AG09309 (cell line): Measurements from ENCODE around the gene CDPF1.

ENCODE experiments used
- DNase-seq: peaks from one replicate; pipeline ENCODE4 v3.0.0-alpha.2; 2010; ENCODE audit warnings: low read depth
- H3K4me3 ChIP-seq: 2 replicates; pipeline ENCODE4 v1.5.1; 2011; ENCODE audit warnings: mild to moderate bottlenecking, low read depth, low read length, moderate library complexity; ENCODE audit not compliant: control insufficient read depth
- CTCF ChIP-seq: IDR thresholded peaks from 2 replicates; pipeline ENCODE4 v1.5.1; 2011; ENCODE audit warnings: mild to moderate bottlenecking, low read depth, low read length, inconsistent platforms; ENCODE audit not compliant: insufficient read depth, control insufficient read depth; ENCODE audit errors: missing control alignments

The CDPF1 gene

GRCh38 chr22:46225631-46226030, 24.5 kb downstream of the CDPF1 start:
- no peak for TF ChIP-seq CTCF
- H3K4me3 ChIP-seq = no peak overlapping the region
- DNase-seq = no peak

- TF ChIP-seq CTCF = no peak
- H3K4me3 ChIP-seq = no peak overlapping the region
- no peak for DNase-seq
Observed at GRCh38 chr22:46224898-46225290, 25.2 kb downstream of the CDPF1 start.

- DNase-seq = no peak
- no peak for TF ChIP-seq CTCF
Observed at GRCh38 chr22:46224044-46224897, 25.8 kb downstream of the CDPF1 start.

GRCh38 chr22:46220921-46221320, 29.2 kb downstream of the CDPF1 start:
- no peak for DNase-seq
- H3K4me3 ChIP-seq = no peak overlapping the region
- TF ChIP-seq CTCF = no peak

More at GRCh38 chr22:46224044-46224897, 25.8 kb downstream of the CDPF1 start:
- no peak overlapping the region for H3K4me3 ChIP-seq

- TF ChIP-seq CTCF = no peak
- H3K4me3 ChIP-seq = no peak overlapping the region
- DNase-seq = no peak
Observed at GRCh38 chr22:46219636-46220035, 30.5 kb downstream of the CDPF1 start.

GRCh38 chr22:46214616-46215015, 35.5 kb downstream of the CDPF1 start:
- TF ChIP-seq CTCF = no peak
- DNase-seq = no peak
- no peak overlapping the region for H3K4me3 ChIP-seq

GRCh38 chr22:46214149-46214548, 35.9 kb downstream of the CDPF1 start:
- DNase-seq = no peak
- no peak for TF ChIP-seq CTCF
- H3K4me3 ChIP-seq = no peak overlapping the region
